Endothelial cell of umbilical vein (primary cell): ENCODE results near the gene MCTP1. TPM values are rescaled to one million over a fixed set of nuclear protein-coding genes. Genes with fewer than 3 reads are reported as not detected.

ENCODE experiments used
- BruUV-seq: library from RNA; stranded (reverse); fragments of 400-500 nt; replicated peaks from 2 replicates; lab custom pipeline; 2021; lab: Mats Ljungman, UMichigan
- CTCF ChIA-PET: fragments of 300-600, 350-600 bp; sonication (Branson Sonifier 250); formaldehyde crosslinking; loops from one replicate; lab custom pipeline; 2021; ENCODE audit warnings: antibody characterized with exemption, inconsistent platforms; lab: Charles Lee
- POLR2A ChIA-PET: fragments of 300-600, 350-600 bp; sonication (Branson Sonifier 250); formaldehyde crosslinking; loops from one replicate; lab custom pipeline; 2021; ENCODE audit warnings: antibody characterized with exemption, inconsistent platforms; lab: Charles Lee
- DNase-seq: peaks from one replicate; pipeline ENCODE4 v3.0.0-alpha.2; 2011; ENCODE audit warnings: low read depth, low spot score
- FAIRE-seq: peaks from 2 replicates; lab custom pipeline; 2011; peaks lifted over from hg19 to GRCh38; lab: Jason Lieb, UNC
- H2AFZ ChIP-seq: 2 replicates; pipeline ENCODE4 v1.6.0; 2012; ENCODE audit warnings: low read depth, low read length, control low read depth, inconsistent platforms
- H3K27ac ChIP-seq: 2 replicates; pipeline ENCODE4 v1.5.1; 2011; ENCODE audit warnings: low read depth, mild to moderate bottlenecking, control low read depth, low read length, moderate library complexity; ENCODE audit not compliant: insufficient read depth
- H3K27me3 ChIP-seq, 2 experiments: 2 replicates each; pipeline versions ENCODE4 v1.6.0 to v1.6.1; 2011; ENCODE audit warnings: low read length in 2 of 2, mixed read lengths in 1 of 2; ENCODE audit not compliant: control insufficient read depth in 2 of 2, insufficient read depth in 2 of 2
- H3K36me3 ChIP-seq, 2 experiments: 2 replicates in 1 of 2; 3 replicates in 1 of 2; pipeline ENCODE4 v1.5.1; 2011; ENCODE audit warnings: low read length in 2 of 2, mild to moderate bottlenecking in 1 of 2, moderate library complexity in 1 of 2; ENCODE audit not compliant: control insufficient read depth in 2 of 2, insufficient read depth in 2 of 2; ENCODE audit errors: extremely low read depth in 1 of 2
- H3K4me1 ChIP-seq: 3 replicates; pipeline ENCODE4 v1.5.1; 2011; ENCODE audit warnings: mild to moderate bottlenecking, low read length; ENCODE audit not compliant: control insufficient read depth, insufficient read depth; ENCODE audit errors: extremely low read depth
- H3K4me2 ChIP-seq: 2 replicates; pipeline ENCODE4 v1.6.1; 2011; ENCODE audit warnings: low read length, control low read depth, mixed read lengths; ENCODE audit not compliant: insufficient read depth
- H3K4me3 ChIP-seq, 3 experiments: fragments of 200-600 bp in 1 of 3; sonication (generic), shearing (Covaris generic) in 1 of 3; replicated peaks in 1 of 3; 2 replicates each; pipeline ENCODE4 v1.5.1; 2011 to 2016; ENCODE audit warnings: control low read depth in 3 of 3, low read length in 3 of 3, mild to moderate bottlenecking in 2 of 3, inconsistent platforms in 1 of 3, low read depth in 1 of 3, moderate library complexity in 1 of 3; ENCODE audit not compliant: insufficient read depth in 1 of 3
- H3K79me2 ChIP-seq: 2 replicates; pipeline ENCODE4 v1.6.0; 2012; ENCODE audit warnings: low read length, inconsistent platforms; ENCODE audit not compliant: control insufficient read depth, insufficient read depth
- H3K9ac ChIP-seq: replicated peaks from 2 replicates; pipeline ENCODE3; 2011; ENCODE audit warnings: low read length, control low read depth; ENCODE audit not compliant: insufficient read depth; ENCODE audit errors: extremely low read depth
- H3K9me1 ChIP-seq: replicated peaks from 3 replicates; pipeline ENCODE4 v1.6.0; 2011; ENCODE audit warnings: mild to moderate bottlenecking, low read length; ENCODE audit not compliant: control insufficient read depth, insufficient read depth; ENCODE audit errors: extremely low read depth
- H3K9me3 ChIP-seq: replicated peaks from 2 replicates; pipeline ENCODE4 v1.5.1; 2012; ENCODE audit warnings: low read length, inconsistent platforms; ENCODE audit not compliant: control insufficient read depth, insufficient read depth
- H4K20me1 ChIP-seq: replicated peaks from 2 replicates; pipeline ENCODE3; 2011; ENCODE audit warnings: mild to moderate bottlenecking, low read length; ENCODE audit not compliant: control insufficient read depth, insufficient read depth; ENCODE audit errors: extremely low read depth
- CTCF ChIP-seq, 2 donors: IDR thresholded peaks; 1 replicate in 1 of 2; 2 replicates in 1 of 2; pipeline ENCODE4 v1.5.1; 2011; ENCODE audit warnings: low read length in 2 of 2, mild to moderate bottlenecking in 2 of 2, moderate library complexity in 2 of 2, control low read depth in 1 of 2, inconsistent platforms in 1 of 2, low read depth in 1 of 2; ENCODE audit not compliant: insufficient read depth in 1 of 2; ENCODE audit errors: extremely low read depth in 1 of 2
- EZH2 ChIP-seq: IDR thresholded peaks from 2 replicates; pipeline ENCODE4 v1.6.1; 2012; ENCODE audit warnings: borderline replicate concordance, low read depth, mild to moderate bottlenecking, moderate library complexity, low read length, inconsistent platforms; ENCODE audit not compliant: severe bottlenecking
- FOS ChIP-seq: IDR thresholded peaks from 2 replicates; pipeline ENCODE4 v1.6.1; 2011; ENCODE audit warnings: mild to moderate bottlenecking, low read length, moderate library complexity, borderline replicate concordance; ENCODE audit not compliant: insufficient read depth
- GATA2 ChIP-seq: IDR thresholded peaks from 2 replicates; pipeline ENCODE4 v1.7.0; 2011; ENCODE audit warnings: low read depth, mild to moderate bottlenecking, moderate library complexity, mixed read lengths, low read length; ENCODE audit not compliant: insufficient read length, insufficient read depth
- JUN ChIP-seq: IDR thresholded peaks from 2 replicates; pipeline ENCODE4 v1.6.1; 2011; ENCODE audit warnings: borderline replicate concordance, low read depth; ENCODE audit not compliant: insufficient read length, insufficient read depth
- MAX ChIP-seq: IDR thresholded peaks from 2 replicates; pipeline ENCODE4 v1.6.1; 2011; ENCODE audit not compliant: insufficient read depth, insufficient read length
- MYC ChIP-seq: IDR thresholded peaks from one replicate; pipeline ENCODE4 v1.6.1; 2011; ENCODE audit warnings: mild to moderate bottlenecking, low read depth, low read length
- POLR2A ChIP-seq: IDR thresholded peaks from 2 replicates; pipeline ENCODE4 v1.6.1; 2012; ENCODE audit warnings: low read depth, mild to moderate bottlenecking, control low read depth, low read length
- POLR2AphosphoS5 ChIP-seq: IDR thresholded peaks from 2 replicates; pipeline ENCODE4 v1.6.1; 2012; ENCODE audit warnings: low read depth, mild to moderate bottlenecking, control low read depth, low read length, moderate library complexity; ENCODE audit not compliant: insufficient read depth
- dilution Hi-C: fragments of 300-500 bp; cut with MboI; formaldehyde crosslinking; loops from one replicate; pipeline ENCODE4 v1.15.0; 2019; ENCODE audit warnings: low sequenced_read_pairs; ENCODE audit not compliant: extremely low pct_ligation_motif_present
- intact Hi-C: fragments of 100-400 bp; cut with micrococcal nuclease; formaldehyde crosslinking; loops from one replicate; pipeline ENCODE4 v1.10.0; 2022
- polyA plus RNA-seq, 4 experiments: library from polyadenylated mRNA; depleted of rRNA in 3 of 4; stranded (reverse) in 3 of 4; unstranded in 1 of 4; fragments of >200 nt; gene quantifications; 2 replicates each; pipeline versions ENCODE4 v1.2.1 to v1.2.3, GENCODE V29; 2011 to 2012; ENCODE audit warnings: missing spikeins in 1 of 4
- total RNA-seq: library from RNA; stranded (reverse); gene quantifications from 2 replicates; pipeline ENCODE4 v1.2.3, GENCODE V29; 2021

MCTP1 gene
- total and polyA plus RNA-seq, 2 donors (not counting 3 experiments of a cell fraction or from before 2014, with no cell fraction given) = 79.3 to 203 TPM

- Histone ChIP-seq H2AFZ (no peak overlapping the region), H3K9ac (no peak overlapping the region), H3K4me2 (peak overlapping the region; percentile 58), H3K27me3 (no peaks in the 10 kb centered on the region), H3K4me1 (peaks cover 10% of the 10 kb centered on the region), H4K20me1 (no peaks in the 10 kb centered on the region), H3K36me3 (peaks cover 0 to 2% of the 10 kb centered on the region in 2 experiments), H3K9me1 (no peaks in the 10 kb centered on the region), H3K27ac (peak overlapping the region; percentile 21), H3K79me2 (no peaks in the 10 kb centered on the region), H3K4me3 (no peak overlapping the region), H3K9me3 (no peaks in the 10 kb centered on the region)
- TF ChIP-seq MAX (no peak), GATA2 (no peak), POLR2AphosphoS5 (no peak), CTCF (IDR thresholded peaks at IDR 0.05; ENCODE audit: extremely low read depth in 1 of 2, insufficient read depth in 1 of 2, low read depth in 1 of 2, low read length in 2 of 2) (no peak), EZH2 (no peak), MYC (no peak), FOS (no peak), POLR2A (no peak), JUN (no peak)
- dilution Hi-C loops = no loop called here
- ChIA-PET CTCF (interaction anchor here (0.9 to 1.3 kb wide), 2 partner anchors 11 to 40 kb away, joined by 3 to 4 read pairs; no protein-coding TSS in a partner anchor), POLR2A (no interaction called here)
- DNase-seq (no peak), FAIRE-seq (no peak)
- intact Hi-C loops = no loop called here
- no TSS peak for BruUV-seq
Measured at GRCh38 chr5:94928891-94929290, 356.0 kb downstream of the MCTP1 start.
